Epithelial cell of prostate (primary cell): ENCODE measurements around the gene UBE2G1.
A peak's percentile ranks its signal among the peaks of the same experiment; 100 is the strongest.
"Not testable (repeated sequence)": the region's sequence is repeated elsewhere in the genome, so short reads cannot be mapped to it uniquely, and the experiment has no call there.

ENCODE experiments used
- DNase-seq: peaks from one replicate; pipeline ENCODE4 v3.0.0-alpha.2; 2011; ENCODE audit warnings: low read depth, low spot score
- H3K27ac ChIP-seq: fragments of 450-650 bp; 2 replicates; pipeline ENCODE4 v1.5.1; 2017; ENCODE audit warnings: mild to moderate bottlenecking

The UBE2G1 gene

GRCh38 chr17:4377247-4377646 is 10.8 kb upstream of the UBE2G1 start:
- not testable (repeated sequence) for DNase-seq, H3K27ac ChIP-seq

DNA sequence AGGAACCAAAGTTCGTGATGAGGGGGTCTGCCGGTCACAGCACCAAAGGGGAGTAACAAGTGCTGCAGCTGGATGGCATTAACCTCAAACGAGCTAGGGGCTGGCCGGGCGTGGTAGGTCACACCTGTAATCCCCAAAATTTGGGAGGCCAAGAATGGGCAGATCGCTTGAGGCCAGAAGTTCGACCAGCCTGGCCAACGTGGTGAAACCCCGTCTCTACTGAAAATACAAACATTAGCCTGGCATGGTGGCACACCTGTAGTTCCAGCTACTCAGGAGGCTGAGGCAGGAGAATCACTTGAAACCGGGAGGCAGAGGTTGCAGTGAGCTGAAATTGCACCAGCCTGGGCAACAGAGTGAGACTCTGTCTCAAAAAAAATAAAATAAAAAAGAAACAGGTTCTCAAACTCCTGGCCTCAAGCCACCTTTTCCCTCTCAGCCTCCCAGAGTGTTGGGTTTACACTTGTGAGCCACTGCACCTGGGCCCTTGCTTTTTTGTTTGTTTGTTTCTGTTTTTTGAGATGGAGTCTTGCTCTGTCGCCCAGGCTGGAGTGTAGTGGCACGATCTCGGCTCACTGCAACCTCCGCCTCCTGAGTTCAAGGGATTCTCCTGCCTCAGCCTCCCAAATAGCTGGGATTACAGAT is 9.4 kb upstream of the UBE2G1 start:
- H3K27ac ChIP-seq, DNase-seq: not testable (repeated sequence)

DNA sequence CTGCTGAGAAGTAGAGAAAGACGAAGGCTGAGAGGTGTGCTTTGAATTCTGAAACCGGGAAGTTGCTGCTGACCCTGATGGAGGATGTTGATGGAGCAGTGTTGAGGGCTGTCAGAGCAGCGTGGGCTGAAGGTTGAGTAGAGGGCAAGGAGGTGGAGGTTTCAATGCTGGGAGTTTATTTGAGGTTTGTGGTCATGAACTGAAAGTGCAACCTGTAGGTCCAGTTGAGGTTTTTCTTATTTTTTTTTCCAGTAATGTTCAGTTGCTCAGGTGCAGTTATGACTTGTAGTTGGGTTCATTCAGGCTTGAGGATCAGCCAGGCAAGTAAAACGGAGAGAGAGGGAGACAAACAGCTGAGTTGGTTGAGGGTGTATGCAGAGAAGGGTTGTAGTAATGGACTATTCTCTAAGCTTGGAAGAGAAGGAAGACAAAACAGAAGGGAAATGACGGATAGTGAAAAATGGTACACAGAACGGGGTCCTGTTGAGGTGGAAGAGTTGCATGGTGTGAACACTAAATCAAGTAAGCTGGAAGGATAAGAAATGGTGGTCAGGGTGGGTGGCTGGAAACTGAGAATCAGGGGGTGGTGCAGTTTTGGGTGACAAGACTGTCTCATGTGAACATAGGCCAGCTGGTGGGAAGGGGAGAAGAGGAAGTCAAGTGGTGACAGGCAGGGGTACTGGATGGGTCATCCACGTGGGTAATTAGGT is 8.7 kb upstream of the UBE2G1 start:
- H3K27ac ChIP-seq, result no peak overlapping the region
- DNase-seq, result no peak

GRCh38 chr17:4369557-4370230 is 3.2 kb upstream of the UBE2G1 start:
- H3K27ac ChIP-seq, result no peak overlapping the region
- no peak for DNase-seq

DNA sequence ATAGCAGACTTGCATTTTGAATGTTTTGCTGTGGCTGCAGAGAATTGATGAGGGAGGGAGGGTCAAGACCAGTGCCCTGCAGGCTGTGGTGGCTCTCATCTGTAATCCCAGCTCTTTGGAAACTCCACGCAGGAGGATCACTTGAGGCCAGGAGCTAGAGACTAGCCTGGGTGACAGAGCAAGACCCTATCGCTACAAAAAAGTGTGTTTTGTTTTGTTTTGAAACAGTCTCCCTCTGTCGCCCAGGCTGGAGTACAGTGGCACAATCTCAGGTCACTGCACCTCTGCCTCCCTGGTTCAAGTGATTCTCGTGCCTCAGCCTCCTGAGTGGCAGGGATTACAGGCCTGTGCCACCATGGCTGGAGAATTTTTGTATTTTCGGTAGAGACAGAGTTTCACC is 1.9 kb upstream of the UBE2G1 start:
- H3K27ac ChIP-seq, result no peak overlapping the region
- DNase-seq, result no peak

DNA sequence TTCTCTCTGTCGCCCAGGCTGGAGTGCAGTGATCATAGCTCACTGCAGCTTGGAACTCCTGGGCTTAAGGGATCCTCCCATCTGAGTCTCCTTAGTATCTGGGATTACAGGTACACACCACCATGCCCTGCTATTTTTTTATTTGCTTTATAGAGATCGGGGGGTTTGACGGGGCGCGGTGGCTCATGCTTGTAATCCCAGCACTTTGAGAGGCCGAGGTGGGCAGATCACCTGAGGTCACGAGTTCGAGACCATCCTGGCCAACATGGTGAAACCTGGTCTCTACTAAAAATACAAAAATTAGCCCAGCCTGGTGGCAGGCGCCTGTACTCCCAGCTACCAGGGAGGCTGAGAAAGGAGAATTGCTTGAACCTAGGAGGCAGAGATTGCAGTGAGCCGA is 702 bp upstream of the UBE2G1 start:
- not testable (repeated sequence) for DNase-seq
- H3K27ac ChIP-seq, result peak overlapping the region; percentile 92

DNA sequence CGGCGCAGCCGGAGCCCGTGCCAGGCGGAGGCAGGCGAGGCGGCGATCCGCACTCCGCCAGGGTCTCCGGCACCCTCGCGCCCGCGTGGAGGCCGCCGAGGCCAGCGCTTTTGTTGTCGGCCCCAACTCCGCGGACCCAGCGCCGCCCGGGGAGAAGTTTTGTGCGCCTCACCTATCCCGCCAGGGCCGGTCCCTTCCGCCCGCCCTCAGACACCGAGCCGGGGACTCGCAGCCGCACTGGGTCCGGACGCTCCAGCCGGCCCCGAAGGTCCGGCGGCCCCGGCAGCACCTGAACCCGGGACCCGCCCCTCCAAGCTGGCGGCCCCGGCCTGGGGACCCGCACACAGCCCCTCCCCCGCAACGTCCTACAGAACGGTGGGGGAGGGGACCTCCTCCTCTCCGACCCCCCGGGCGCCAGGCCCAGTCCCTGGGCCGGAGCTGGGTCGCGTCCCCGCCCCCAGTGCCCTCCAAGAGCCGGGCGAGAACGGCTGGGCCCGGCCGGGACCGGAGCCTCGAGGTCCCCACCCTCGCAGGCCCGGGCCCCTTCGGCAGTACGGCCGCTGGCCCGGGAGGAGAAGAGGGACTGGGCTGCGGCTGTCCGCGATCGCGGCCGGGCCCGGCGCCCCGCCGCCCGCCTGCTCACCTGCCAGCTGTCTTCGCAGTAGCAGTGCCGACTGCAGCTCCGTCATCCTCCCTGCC is 698 bp downstream of the UBE2G1 start:
- DNase-seq, result no peak
- peak overlapping the region; percentile 92 for H3K27ac ChIP-seq

GRCh38 chr17:4365103-4365627 is 1.3 kb downstream of the UBE2G1 start:
- peak overlapping the region; percentile 92 for H3K27ac ChIP-seq
- DNase-seq, result peak; percentile 59

GRCh38 chr17:4364622-4365041 is 1.8 kb downstream of the UBE2G1 start:
- DNase-seq, result no peak

DNA sequence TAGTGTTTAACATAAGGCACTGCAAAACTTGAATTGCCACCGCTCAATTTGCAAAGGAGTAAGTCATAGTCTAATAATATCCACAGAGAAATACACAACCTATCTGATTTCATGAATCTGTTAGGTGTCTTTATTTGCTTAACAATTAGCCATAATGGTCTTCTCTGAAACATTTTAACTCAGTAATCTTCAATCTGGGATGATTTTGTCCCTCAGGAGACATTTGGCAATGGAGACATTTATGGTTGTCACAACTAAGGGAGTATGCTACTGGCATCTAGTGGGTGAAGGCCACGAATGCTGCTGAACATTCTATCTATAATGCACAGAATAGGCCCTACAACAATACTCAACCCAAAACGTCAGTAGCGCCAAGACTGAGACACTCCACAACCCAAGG is 4.3 kb downstream of the UBE2G1 start:
- DNase-seq, result no peak
- no peak overlapping the region for H3K27ac ChIP-seq

More at GRCh38 chr17:4364622-4365041, 1.8 kb downstream of the UBE2G1 start:
- H3K27ac ChIP-seq, result peak overlapping the region; percentile 92

- no peak for DNase-seq
- H3K27ac ChIP-seq, result peak overlapping the region; percentile 34
Measured at GRCh38 chr17:4358154-4358553, 8.3 kb downstream of the UBE2G1 start.

GRCh38 chr17:4357671-4358070 is 8.8 kb downstream of the UBE2G1 start:
- peak overlapping the region; percentile 34 for H3K27ac ChIP-seq
- no peak for DNase-seq

DNA sequence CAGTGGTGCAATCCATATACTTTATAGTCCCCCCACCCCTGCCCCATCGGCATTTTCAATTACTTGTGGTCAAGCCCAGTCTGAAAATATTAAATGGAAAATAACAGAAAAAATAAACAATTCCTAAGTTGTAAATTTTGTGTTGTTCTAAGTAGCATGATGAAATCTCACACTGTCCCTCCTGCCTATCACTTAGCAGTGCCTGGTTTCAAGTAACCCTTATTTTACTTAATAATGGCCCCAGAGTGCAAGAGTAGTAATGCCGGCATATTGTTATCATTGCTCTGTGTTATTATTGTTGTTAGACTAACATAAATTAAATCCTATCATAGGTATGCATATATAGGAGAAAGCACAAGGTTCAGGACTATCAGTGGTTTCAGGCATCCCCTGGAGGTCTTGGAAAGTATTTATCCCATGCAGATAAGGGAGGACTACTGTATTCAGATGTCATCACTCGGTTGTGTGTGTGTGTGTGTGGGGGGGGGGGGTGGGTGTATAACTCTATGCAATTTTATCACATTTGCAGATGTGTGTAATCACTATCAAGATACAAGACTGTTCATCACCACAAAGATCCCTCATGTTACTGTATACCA is 9.3 kb downstream of the UBE2G1 start:
- H3K27ac ChIP-seq, result no peak overlapping the region
- DNase-seq, result no peak

- no peak overlapping the region for H3K27ac ChIP-seq
Measured at GRCh38 chr17:4354862-4355514, 11.5 kb downstream of the UBE2G1 start.

DNA sequence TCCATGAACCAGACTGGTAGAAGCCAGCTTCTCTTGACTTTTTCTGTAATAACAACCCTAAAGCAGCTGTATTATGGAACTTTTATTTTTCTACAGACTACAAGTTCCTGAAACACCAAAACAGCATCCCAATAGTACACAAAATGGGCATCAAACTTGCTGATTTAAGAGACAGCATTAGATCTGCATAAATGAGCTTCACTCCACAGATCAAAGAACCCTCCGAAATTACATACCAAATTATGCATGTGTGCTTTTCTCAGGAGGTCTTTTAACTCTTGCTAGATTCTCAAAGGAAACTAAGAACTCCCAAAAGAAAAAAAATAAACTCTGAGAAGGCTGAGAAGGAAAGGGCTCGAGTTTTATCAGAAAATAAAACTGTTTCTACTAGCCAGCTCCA is 12.3 kb downstream of the UBE2G1 start:
- DNase-seq, result no peak
- no peak overlapping the region for H3K27ac ChIP-seq

More at GRCh38 chr17:4354862-4355514, 11.5 kb downstream of the UBE2G1 start:
- DNase-seq, result no peak

DNA sequence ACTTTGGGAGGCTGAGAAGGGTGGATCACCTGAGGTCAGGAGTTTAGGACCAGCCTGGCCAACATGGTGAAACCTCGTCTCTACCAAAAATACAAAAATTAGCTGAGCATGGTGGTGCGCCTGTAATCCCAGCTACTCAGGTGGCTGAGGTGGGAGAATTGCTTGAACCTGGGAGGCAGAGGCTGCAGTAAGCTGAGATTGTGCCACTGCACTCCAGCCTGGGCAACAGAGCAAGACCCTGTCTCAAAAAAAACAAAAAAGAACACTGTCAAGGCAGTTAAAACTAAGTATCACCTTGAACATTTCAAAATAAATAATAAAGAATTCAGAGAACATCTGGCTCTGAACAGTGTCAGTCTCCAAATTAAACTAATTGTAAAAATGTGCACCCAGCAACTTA is 16.3 kb downstream of the UBE2G1 start:
- H3K27ac ChIP-seq, DNase-seq: not testable (repeated sequence)

DNA sequence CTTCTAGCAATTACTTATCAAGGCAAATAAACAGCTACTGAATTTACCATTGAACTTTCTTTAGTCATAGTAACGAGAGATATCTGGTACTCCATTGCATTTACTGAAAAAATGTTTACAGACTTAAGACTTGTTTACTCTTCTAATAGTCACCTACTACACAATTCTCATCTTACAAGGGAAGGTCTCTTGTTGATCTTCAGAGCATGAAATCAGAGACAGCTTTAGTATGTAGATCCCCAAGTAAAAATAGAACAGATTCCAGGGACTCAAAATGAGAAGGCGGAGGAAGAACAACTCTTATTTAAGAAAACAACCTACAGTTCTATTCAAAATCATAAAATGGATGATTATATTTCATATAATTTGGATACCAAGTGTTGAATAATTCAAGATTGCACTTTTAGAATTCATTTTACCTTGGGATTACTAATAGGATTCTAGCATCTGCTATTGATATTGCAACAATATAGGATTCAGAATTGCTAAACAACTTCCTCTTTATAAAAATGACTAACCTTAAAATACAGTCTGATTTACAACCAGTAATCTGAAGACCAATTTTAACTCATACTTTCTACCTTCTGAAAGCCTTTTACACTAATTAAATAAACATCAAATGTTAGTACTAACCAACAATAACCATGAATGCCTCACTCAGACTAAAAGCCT is 20.8 kb downstream of the UBE2G1 start:
- no peak for DNase-seq
- H3K27ac ChIP-seq, result peak overlapping the region; percentile 24

- no peak for DNase-seq
- H3K27ac ChIP-seq, result no peak overlapping the region
Measured at GRCh38 chr17:4344926-4345325, 21.5 kb downstream of the UBE2G1 start.

- no peak for DNase-seq
- peak overlapping the region; percentile 34 for H3K27ac ChIP-seq
Measured at GRCh38 chr17:4342535-4342934, 23.9 kb downstream of the UBE2G1 start.
